Heart right ventricle (tissue), 16 donors: ENCODE data around the gene OR8A1. TPM values are rescaled to one million over a fixed set of nuclear protein-coding genes. Genes with fewer than 3 reads are reported as not detected.

Source experiments
- ATAC-seq, 8 donors: fragments of 200-7000 bp; cut with Tn5 transposase; one replicate each; pipeline ENCODE4 v1.9.1; 2020; ENCODE audit warnings: mild to moderate bottlenecking in 8 of 8, moderate library complexity in 8 of 8, moderate number of reproducible peaks in 1 of 8
- DNase-seq, 2 donors: peaks; one replicate each; pipeline ENCODE4 v3.0.0-alpha.2; 2020
- H3K27ac ChIP-seq, 10 donors: fragments of 200-600 bp; sonication (generic) in 2 of 10; one replicate each; pipeline versions ENCODE4 v1.5.0 to v1.8.0; 2020 to 2022; ENCODE audit warnings: mild to moderate bottlenecking in 3 of 10
- H3K27me3 ChIP-seq, 7 donors: fragments of 200-600 bp; one replicate each; pipeline ENCODE4 v1.8.0; 2021 to 2022; ENCODE audit warnings: mild to moderate bottlenecking in 2 of 7
- H3K36me3 ChIP-seq, 9 donors: fragments of 200-600 bp; sonication (generic) in 1 of 9; one replicate each; pipeline versions ENCODE4 v1.5.0 to v1.8.0; 2020 to 2022; ENCODE audit warnings: mild to moderate bottlenecking in 2 of 9
- H3K4me1 ChIP-seq, 9 donors: fragments of 200-600 bp; sonication (generic) in 1 of 9; one replicate each; pipeline versions ENCODE4 v1.5.0 to v1.8.0; 2020 to 2022; ENCODE audit warnings: mild to moderate bottlenecking in 4 of 9
- H3K4me3 ChIP-seq, 10 donors: fragments of 200-600 bp; sonication (generic) in 2 of 10; one replicate each; pipeline versions ENCODE4 v1.5.0 to v1.8.0; 2020 to 2022; ENCODE audit warnings: mild to moderate bottlenecking in 7 of 10, moderate library complexity in 2 of 10
- H3K9me3 ChIP-seq, 11 donors: fragments of 200-600 bp in 10 of 11; sonication (generic) in 2 of 11; one replicate each; pipeline versions ENCODE4 v1.5.0 to v1.8.0; 2013 to 2022; ENCODE audit warnings: mild to moderate bottlenecking in 2 of 11, control low read depth in 1 of 11, moderate library complexity in 1 of 11
- CTCF ChIP-seq, 9 donors: fragments of 200-600 bp; sonication (generic) in 2 of 9; IDR thresholded peaks; one replicate each; pipeline versions ENCODE4 v1.5.0 to v1.8.0; 2021 to 2022; ENCODE audit warnings: antibody characterized with exemption in 9 of 9, mild to moderate bottlenecking in 5 of 9, moderate library complexity in 1 of 9
- WGBS, 2 donors: extraction: QIAGEN DNeasy Blood & Tissue Kit; methylation state at CpG; one replicate each; pipeline ENCODE4 v1.1.7; 2013; ENCODE audit warnings: inconsistent platforms in 1 of 2; 5-methylcytosine and 5-hydroxymethylcytosine counted together
- intact Hi-C, 10 donors: fragments of 100-400 bp; cut with DNase I; formaldehyde crosslinking; loops; one replicate each; pipeline versions ENCODE4 v1.11.1 to v1.14.2; 2022
- long read RNA-seq, 3 donors: library from polyadenylated mRNA; unstranded; transcript quantifications; one replicate each; pipeline ENCODE4 v2.0.0, GENCODE V29; 2020 to 2021
- polyA plus RNA-seq, 2 donors: library from polyadenylated mRNA; stranded (reverse); fragments of 200-250 nt; gene quantifications; one replicate each; pipeline ENCODE4 v1.2.3, GENCODE V29; 2013
- total RNA-seq, 10 donors: library from RNA; stranded (reverse); fragmentation: NEBNext Ultra II Directional in 3 of 10; extraction: Animal tissue kit (Norgen Biotek cat#: 25700) in 3 of 10; gene quantifications; one replicate each; pipeline versions ENCODE4 v1.2.1 to v1.2.4, GENCODE V29; 2021 to 2023
- donor health status: Arrhythmogenic right ventricular cardiomyopathy.
- donor health status: ischemic (EF 13 %, LVEDD 7.1; RV severe dilation, severe dysfunction).
- donor health status: healthy with polysubstance abuse.
- donor health status: DM: no; HTN: yes; CAD: no.
- donor health status: DM: no; HTN: no; CAD: no.
- donor health status: ischemic (EF 25% LVEDD 6.9; RV normal size, moderate dysfunction).
- donor health status: ischemic (EF 25% LVEDD 5.7; RV mildly dilated, moderate dysfunction).
- donor health status: healthy.
- donor health status: DM: yes; HTN: yes; CAD: no.
- donor health status: Ischemic cardiomyopathy.
- donor health status: ischemic (EF 35%, LVEDD 5.7; RV mildly dilated, moderate dysfunction).
- donor health status: nonischemic (EF 11% LVEDD 7.7; RV severe dilation, severe dysfunction).
- donor health status: DM: yes; HTN: yes; CAD: no.
- donor health status: PGD.
- donor health status: ischemic (EF 29% LVEDD 5.4; RV normal size, mild dysfunction).
- donor health status: nonischemic (EF 23%, LVEDD 6.1; RV moderate dilation, normal function).

The OR8A1 gene
- total RNA-seq (not detected), polyA plus RNA-seq (not detected)
- long read RNA-seq, donor 1 = 0 reads
- long read RNA-seq, donor 2 = 0 reads
- long read RNA-seq, donor 3 = 0 reads

GRCh38 chr11:124569697-124570096 is at the start of gene OR8A1:
Gene OR8A1, plus strand, starts transcription at chr11:124569997. Its CDS starts 123 bp downstream, at chr11:124570120.
- peaks cover 0 to 11% (median 0%) of the 10 kb centered on the region in 11 donors for H3K9me3 ChIP-seq
- H3K4me3 ChIP-seq = no peak within 1 kb of the TSS
- H3K27me3 ChIP-seq = no peaks in the 10 kb centered on the region
- H3K4me1 ChIP-seq = no peaks in the 10 kb centered on the region
- no peak for DNase-seq
- no peak within 1 kb of the TSS for H3K27ac ChIP-seq
- no peak for TF ChIP-seq CTCF (IDR thresholded peaks at IDR 0.05)
- no peaks in the 10 kb centered on the region for H3K36me3 ChIP-seq
- 44 to 59% methylated on average over 4 of the region's 4 CpGs for WGBS, 2 donors
- ATAC-seq = no peak
- intact Hi-C loops = no loop called here

- 80 to 86% methylated on average over 1 of the region's 1 CpG for WGBS, 2 donors
- Histone ChIP-seq H3K27ac (no peak overlapping the region), H3K9me3 (no peaks in the 10 kb centered on the region), H3K4me1 (peaks cover 0 to 10% (median 6%) of the 10 kb centered on the region in 9 donors), H3K27me3 (no peaks in the 10 kb centered on the region), H3K36me3 (no peaks in the 10 kb centered on the region), H3K4me3 (no peak overlapping the region)
- TF ChIP-seq CTCF (IDR thresholded peaks at IDR 0.05) = no peak
- intact Hi-C loops = no loop called here
- no peak for ATAC-seq
- no peak for DNase-seq
Measured at GRCh38 chr11:124520550-124520854, 49.3 kb upstream of the OR8A1 start.

GRCh38 chr11:124533626-124534025 is 36.2 kb upstream of the OR8A1 start:
- no peak overlapping the region for H3K27ac ChIP-seq

GRCh38 chr11:124534051-124534450 is 35.7 kb upstream of the OR8A1 start:
- 86 to 92% methylated on average over 2 of the region's 2 CpGs for WGBS, 2 donors
- ATAC-seq (no peak), DNase-seq (no peak)
- intact Hi-C loops = no loop called here
- Histone ChIP-seq H3K27me3 (no peaks in the 10 kb centered on the region), H3K4me1 (peaks cover 0 to 20% (median 6%) of the 10 kb centered on the region in 9 donors), H3K9me3 (peaks cover 0 to 2% (median 0%) of the 10 kb centered on the region in 11 donors), H3K27ac (no peak overlapping the region), H3K4me3 (no peak overlapping the region), H3K36me3 (no peaks in the 10 kb centered on the region)
- TF ChIP-seq CTCF (IDR thresholded peaks at IDR 0.05) = no peak

More at GRCh38 chr11:124533626-124534025, 36.2 kb upstream of the OR8A1 start:
- no peak for TF ChIP-seq CTCF (IDR thresholded peaks at IDR 0.05)
- WGBS, 2 donors = 54 to 70% methylated on average over 2 of the region's 2 CpGs
- ATAC-seq (no peak), DNase-seq (no peak)
- Histone ChIP-seq H3K4me3 (no peak overlapping the region), H3K27me3 (no peaks in the 10 kb centered on the region), H3K36me3 (no peaks in the 10 kb centered on the region), H3K4me1 (peaks cover 0 to 20% (median 6%) of the 10 kb centered on the region in 9 donors), H3K9me3 (peaks cover 0 to 5% (median under 1%) of the 10 kb centered on the region in 11 donors)
- intact Hi-C loops = no loop called here
